Mucosa of rectum (tissue), 2 donors: Measurements from ENCODE around the gene FAM221B.

Experiments
- H3K27ac ChIP-seq, 2 donors: one replicate each; pipeline ENCODE4 v1.7.0; 2013; ENCODE audit warnings: inconsistent platforms in 2 of 2, low read depth in 2 of 2, low read length in 2 of 2
- H3K27me3 ChIP-seq, 2 donors: one replicate each; pipeline ENCODE4 v1.7.0; 2013; ENCODE audit warnings: low read length in 2 of 2; ENCODE audit not compliant: control insufficient read depth in 2 of 2, insufficient read depth in 2 of 2
- H3K36me3 ChIP-seq, 2 donors: one replicate each; pipeline ENCODE4 v1.7.0; 2013; ENCODE audit warnings: low read length in 2 of 2; ENCODE audit not compliant: control insufficient read depth in 2 of 2, insufficient read depth in 2 of 2
- H3K4me1 ChIP-seq, 2 donors: one replicate each; pipeline ENCODE4 v1.7.0; 2013; ENCODE audit warnings: low read length in 2 of 2, mild to moderate bottlenecking in 1 of 2; ENCODE audit not compliant: control insufficient read depth in 2 of 2, insufficient read depth in 2 of 2
- H3K4me3 ChIP-seq, 2 donors: one replicate each; pipeline ENCODE4 v1.7.0; 2013; ENCODE audit warnings: low read length in 2 of 2
- H3K9ac ChIP-seq, 2 donors: one replicate each; pipeline ENCODE4 v1.7.0; 2013; ENCODE audit warnings: low read length in 2 of 2, low read depth in 1 of 2, mild to moderate bottlenecking in 1 of 2
- H3K9me3 ChIP-seq, 2 donors: one replicate each; pipeline ENCODE4 v1.7.0; 2013; ENCODE audit warnings: low read length in 2 of 2; ENCODE audit not compliant: control insufficient read depth in 2 of 2
- donor health status: healthy.
- donor health status: Normal muscosa, but diverticular disease.

The FAM221B gene

GRCh38 chr9:35861161-35861897 lies 32.8 kb upstream of the FAM221B start:
- H3K36me3 ChIP-seq: no peaks in the 10 kb centered on the region
- no peak overlapping the region for H3K4me3 ChIP-seq
- peaks cover 0 to 5% of the 10 kb centered on the region in 2 donors for H3K4me1 ChIP-seq
- H3K27me3 ChIP-seq: peaks cover 13 to 14% of the 10 kb centered on the region in 2 donors
- H3K9me3 ChIP-seq: no peaks in the 10 kb centered on the region
- no peak overlapping the region for H3K27ac ChIP-seq
- H3K9ac ChIP-seq: no peak overlapping the region

GRCh38 chr9:35859990-35860339 lies 31.4 kb upstream of the FAM221B start:
- Histone ChIP-seq H3K9me3 (no peaks in the 10 kb centered on the region), H3K27me3 (peaks cover 13 to 14% of the 10 kb centered on the region in 2 donors), H3K36me3 (no peaks in the 10 kb centered on the region), H3K9ac (no peak overlapping the region), H3K4me3 (no peak overlapping the region), H3K4me1 (peaks cover 0 to 5% of the 10 kb centered on the region in 2 donors), H3K27ac (no peak overlapping the region)

GRCh38 chr9:35859310-35859989 lies 30.9 kb upstream of the FAM221B start:
- Histone ChIP-seq H3K27me3 (peaks cover 13 to 14% of the 10 kb centered on the region in 2 donors), H3K9me3 (no peaks in the 10 kb centered on the region), H3K4me3 (no peak overlapping the region), H3K9ac (no peak overlapping the region), H3K4me1 (peaks cover 0 to 5% of the 10 kb centered on the region in 2 donors), H3K27ac (no peak overlapping the region), H3K36me3 (no peaks in the 10 kb centered on the region)

- H3K27ac ChIP-seq: no peak overlapping the region
- H3K9me3 ChIP-seq: no peaks in the 10 kb centered on the region
- H3K36me3 ChIP-seq: no peaks in the 10 kb centered on the region
- H3K9ac ChIP-seq: no peak overlapping the region
- no peak overlapping the region for H3K4me3 ChIP-seq
- peaks cover 0 to 5% of the 10 kb centered on the region in 2 donors for H3K4me1 ChIP-seq
- H3K27me3 ChIP-seq: peaks cover 9 to 13% of the 10 kb centered on the region in 2 donors
Observed at GRCh38 chr9:35858458-35858857, 29.9 kb upstream of the FAM221B start.

GRCh38 chr9:35856882-35857281 lies 28.4 kb upstream of the FAM221B start:
- Histone ChIP-seq H3K36me3 (no peaks in the 10 kb centered on the region), H3K9me3 (no peaks in the 10 kb centered on the region), H3K27ac (no peak overlapping the region), H3K4me3 (no peak overlapping the region), H3K9ac (no peak overlapping the region), H3K4me1 (peaks cover 0 to 5% of the 10 kb centered on the region in 2 donors), H3K27me3 (peaks cover 4 to 10% of the 10 kb centered on the region in 2 donors)

GRCh38 chr9:35856206-35856605 lies 27.7 kb upstream of the FAM221B start:
- Histone ChIP-seq H3K9me3 (no peaks in the 10 kb centered on the region), H3K4me3 (no peak overlapping the region), H3K27ac (no peak overlapping the region), H3K4me1 (peaks cover 0 to 5% of the 10 kb centered on the region in 2 donors), H3K27me3 (peaks cover 2 to 5% of the 10 kb centered on the region in 2 donors), H3K9ac (no peak overlapping the region), H3K36me3 (no peaks in the 10 kb centered on the region)

GRCh38 chr9:35854091-35854762 lies 25.7 kb upstream of the FAM221B start:
- no peaks in the 10 kb centered on the region for H3K4me1 ChIP-seq
- no peaks in the 10 kb centered on the region for H3K36me3 ChIP-seq
- H3K27me3 ChIP-seq: peaks cover 0 to 1% of the 10 kb centered on the region in 2 donors
- no peak overlapping the region for H3K4me3 ChIP-seq
- no peak overlapping the region for H3K27ac ChIP-seq
- no peaks in the 10 kb centered on the region for H3K9me3 ChIP-seq
- no peak overlapping the region for H3K9ac ChIP-seq

- H3K27me3 ChIP-seq: no peaks in the 10 kb centered on the region
- H3K9me3 ChIP-seq: no peaks in the 10 kb centered on the region
Observed at GRCh38 chr9:35852876-35853865, 24.6 kb upstream of the FAM221B start.

GRCh38 chr9:35852267-35852815 lies 23.8 kb upstream of the FAM221B start:
- H3K4me1 ChIP-seq: no peaks in the 10 kb centered on the region
- H3K36me3 ChIP-seq: peaks cover 2% of the 10 kb centered on the region in 2 donors
- no peaks in the 10 kb centered on the region for H3K9me3 ChIP-seq
- H3K4me3 ChIP-seq: no peak overlapping the region
- H3K9ac ChIP-seq: no peak overlapping the region
- H3K27ac ChIP-seq: no peak overlapping the region
- no peaks in the 10 kb centered on the region for H3K27me3 ChIP-seq

More at GRCh38 chr9:35852876-35853865, 24.6 kb upstream of the FAM221B start:
- Histone ChIP-seq H3K4me3 (no peak overlapping the region), H3K4me1 (no peaks in the 10 kb centered on the region), H3K36me3 (no peaks in the 10 kb centered on the region), H3K27ac (no peak overlapping the region), H3K9ac (no peak overlapping the region)
